HCT116 (cell line): ENCODE results near the gene CGNL1. TPM values are rescaled to one million over a fixed set of nuclear protein-coding genes. Genes with fewer than 3 reads are reported as not detected.

ENCODE experiments used
- ATAC-seq: fragments of 200-7000 bp; cut with Tn5 transposase; 2 replicates; pipeline ENCODE4 v1.9.1; 2020; ENCODE audit warnings: mild to moderate bottlenecking, moderate library complexity
- BruUV-seq: library from RNA; stranded (reverse); fragments of 400-500 nt; replicated peaks from 2 replicates; lab custom pipeline; 2021; lab: Mats Ljungman, UMichigan
- CTCF ChIA-PET: fragments of 300-600 bp; sonication (Branson Sonifier 250); formaldehyde crosslinking; loops from one replicate; lab custom pipeline; 2021; ENCODE audit warnings: antibody characterized with exemption; lab: Charles Lee
- POLR2A ChIA-PET: fragments of 300-600, 350-600 bp; sonication (Branson Sonifier 250); formaldehyde crosslinking; loops from one replicate; lab custom pipeline; 2021; ENCODE audit warnings: antibody characterized with exemption; lab: Charles Lee
- RAD21 ChIA-PET, 2 experiments: fragments of 300-600 bp; sonication (Branson Sonifier 250); formaldehyde crosslinking; loops; one replicate each; lab custom pipeline; 2023; ENCODE audit warnings: low total read pairs in 2 of 2; ENCODE audit not compliant: uncharacterized antibody in 2 of 2, unreplicated experiment in 2 of 2, low non-redundant PET in 1 of 2; lab: Charles Lee
- DNase-seq: peaks from one replicate; pipeline ENCODE4 v3.0.0-alpha.2; 2010; ENCODE audit warnings: low read depth, low spot score
- H2AFZ ChIP-seq: fragments of 200-600 bp; shearing (Covaris generic), sonication (generic); 2 replicates; pipeline ENCODE4 v1.6.1; 2017; ENCODE audit warnings: low read depth, mixed run types, mixed read lengths, antibody characterized with exemption, low read length; ENCODE audit not compliant: poor library complexity, severe bottlenecking
- H3K27ac ChIP-seq: 2 replicates; pipeline ENCODE4 v1.5.1; 2012; ENCODE audit warnings: low read depth, low read length
- H3K27me3 ChIP-seq: fragments of 200-600 bp; sonication (generic); 2 replicates; pipeline ENCODE4 v1.6.1; 2016; ENCODE audit warnings: mixed run types, low read length, mixed read lengths; ENCODE audit not compliant: insufficient read depth
- H3K36me3 ChIP-seq, 2 experiments: fragments of 200-500 bp in 1 of 2; fragments of 200-600 bp in 1 of 2; sonication (Bioruptor generic) in 1 of 2; sonication (generic) in 1 of 2; 2 replicates each; pipeline versions ENCODE4 v1.5.1 to v1.6.1; 2014 to 2016; ENCODE audit warnings: low read length in 2 of 2, inconsistent platforms in 1 of 2, mixed read lengths in 1 of 2, mixed run types in 1 of 2; ENCODE audit not compliant: insufficient read depth in 2 of 2, control insufficient read depth in 1 of 2
- H3K4me1 ChIP-seq, 2 experiments: fragments of 200-600 bp in 1 of 2; sonication (generic) in 1 of 2; 2 replicates each; pipeline versions ENCODE4 v1.5.1 to v1.6.1; 2012 to 2017; ENCODE audit warnings: low read length in 2 of 2, inconsistent platforms in 1 of 2, mild to moderate bottlenecking in 1 of 2, mixed read lengths in 1 of 2, mixed run types in 1 of 2, moderate library complexity in 1 of 2; ENCODE audit not compliant: insufficient read depth in 2 of 2, control insufficient read depth in 1 of 2
- H3K4me2 ChIP-seq: fragments of 200-600 bp; sonication (generic); 2 replicates; pipeline ENCODE4 v1.6.1; 2017; ENCODE audit warnings: mixed run types, low read length, mixed read lengths
- H3K4me3 ChIP-seq, 2 experiments: fragments of 200-600 bp in 1 of 2; sonication (generic) in 1 of 2; replicated peaks in 1 of 2; 2 replicates each; pipeline ENCODE4 v1.5.1; 2011 to 2016; ENCODE audit warnings: low read length in 2 of 2, control low read depth in 1 of 2, low read depth in 1 of 2, mild to moderate bottlenecking in 1 of 2, mixed read lengths in 1 of 2, mixed run types in 1 of 2
- H3K79me2 ChIP-seq: fragments of 200-600 bp; sonication (generic); 2 replicates; pipeline ENCODE4 v1.6.1; 2017; ENCODE audit warnings: mild to moderate bottlenecking, mixed run types, low read length, moderate library complexity, mixed read lengths; ENCODE audit not compliant: insufficient read depth
- H3K9ac ChIP-seq: fragments of 200-600 bp; sonication (generic); 2 replicates; pipeline ENCODE4 v1.6.1; 2016; ENCODE audit warnings: low read length, mixed read lengths
- H3K9me2 ChIP-seq: fragments of 200-600 bp; sonication (generic), shearing (Covaris generic); 2 replicates; pipeline ENCODE4 v1.6.1; 2017; ENCODE audit warnings: mixed run types, mild to moderate bottlenecking, moderate library complexity; ENCODE audit not compliant: insufficient read depth
- H3K9me3 ChIP-seq, 2 experiments: fragments of 200-500 bp in 1 of 2; fragments of 200-600 bp in 1 of 2; sonication (Bioruptor generic) in 1 of 2; sonication (generic) in 1 of 2; 2 replicates each; pipeline ENCODE4 v1.6.1; 2014 to 2017; ENCODE audit warnings: low read length in 2 of 2, mixed read lengths in 2 of 2, inconsistent platforms in 1 of 2, low read depth in 1 of 2, mild to moderate bottlenecking in 1 of 2, mixed run types in 1 of 2, moderate library complexity in 1 of 2; ENCODE audit not compliant: control insufficient read depth in 1 of 2, insufficient read depth in 1 of 2
- H4K20me1 ChIP-seq: fragments of 200-600 bp; sonication (generic), shearing (Covaris generic); 2 replicates; pipeline ENCODE4 v1.6.1; 2017; ENCODE audit warnings: mixed run types, mild to moderate bottlenecking, moderate library complexity; ENCODE audit not compliant: insufficient read depth
- JUND ChIP-seq: IDR thresholded peaks from 2 replicates; pipeline ENCODE4 v1.6.1; 2012
- SRF ChIP-seq: IDR thresholded peaks from 2 replicates; pipeline ENCODE4 v1.6.1; 2012; ENCODE audit warnings: low read depth
- TCF7L2 ChIP-seq: IDR thresholded peaks from 2 replicates; pipeline ENCODE4 v1.7.0; 2011; ENCODE audit warnings: borderline replicate concordance, inconsistent platforms; ENCODE audit not compliant: insufficient read depth, insufficient read length; ENCODE audit errors: extremely low read depth
- intact Hi-C: fragments of 100-400 bp; cut with micrococcal nuclease; formaldehyde crosslinking; loops from 2 replicates; pipeline ENCODE4 v1.10.0; 2022
- total RNA-seq: library from RNA; stranded (reverse); gene quantifications from one replicate; pipeline ENCODE4 v1.2.1, GENCODE V29; 2021; ENCODE audit not compliant: unreplicated experiment
- TF ChIP-seq, protein P1 (sequence below): IDR thresholded peaks from 2 replicates; pipeline ENCODE4 v1.6.1; 2011; ENCODE audit warnings: mild to moderate bottlenecking, low read length, moderate library complexity; ENCODE audit not compliant: insufficient replicate concordance; ENCODE audit errors: extremely low read depth

Gene CGNL1
- total RNA-seq, 1 experiment from 2014 or later, result 2.2 TPM

DNA sequence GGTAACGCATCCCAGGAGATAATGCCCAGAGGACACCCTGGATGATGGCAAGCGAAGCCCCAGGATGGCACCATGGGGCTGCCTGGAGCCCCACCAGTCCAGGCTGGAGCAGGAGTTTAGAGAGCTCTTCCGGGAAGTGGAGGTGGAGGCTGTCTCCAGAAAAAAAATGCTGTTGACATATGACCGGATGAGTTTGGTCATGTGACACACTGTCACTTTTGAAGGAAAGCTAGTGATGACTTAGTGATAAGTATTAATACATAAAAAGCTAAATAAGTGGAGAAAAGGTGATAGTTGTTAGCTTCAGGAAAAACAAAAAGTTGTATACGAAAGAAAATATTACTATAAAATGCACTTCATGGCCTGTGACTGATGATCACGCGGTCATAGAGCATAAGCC, 195.4 kb downstream of the CGNL1 start (continued):
- TF ChIP-seq, protein P1, sequence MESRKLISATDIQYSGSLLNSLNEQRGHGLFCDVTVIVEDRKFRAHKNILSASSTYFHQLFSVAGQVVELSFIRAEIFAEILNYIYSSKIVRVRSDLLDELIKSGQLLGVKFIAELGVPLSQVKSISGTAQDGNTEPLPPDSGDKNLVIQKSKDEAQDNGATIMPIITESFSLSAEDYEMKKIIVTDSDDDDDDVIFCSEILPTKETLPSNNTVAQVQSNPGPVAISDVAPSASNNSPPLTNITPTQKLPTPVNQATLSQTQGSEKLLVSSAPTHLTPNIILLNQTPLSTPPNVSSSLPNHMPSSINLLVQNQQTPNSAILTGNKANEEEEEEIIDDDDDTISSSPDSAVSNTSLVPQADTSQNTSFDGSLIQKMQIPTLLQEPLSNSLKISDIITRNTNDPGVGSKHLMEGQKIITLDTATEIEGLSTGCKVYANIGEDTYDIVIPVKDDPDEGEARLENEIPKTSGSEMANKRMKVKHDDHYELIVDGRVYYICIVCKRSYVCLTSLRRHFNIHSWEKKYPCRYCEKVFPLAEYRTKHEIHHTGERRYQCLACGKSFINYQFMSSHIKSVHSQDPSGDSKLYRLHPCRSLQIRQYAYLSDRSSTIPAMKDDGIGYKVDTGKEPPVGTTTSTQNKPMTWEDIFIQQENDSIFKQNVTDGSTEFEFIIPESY, result no peak
- TF ChIP-seq, all 23 proteins: peak for 0

DNA sequence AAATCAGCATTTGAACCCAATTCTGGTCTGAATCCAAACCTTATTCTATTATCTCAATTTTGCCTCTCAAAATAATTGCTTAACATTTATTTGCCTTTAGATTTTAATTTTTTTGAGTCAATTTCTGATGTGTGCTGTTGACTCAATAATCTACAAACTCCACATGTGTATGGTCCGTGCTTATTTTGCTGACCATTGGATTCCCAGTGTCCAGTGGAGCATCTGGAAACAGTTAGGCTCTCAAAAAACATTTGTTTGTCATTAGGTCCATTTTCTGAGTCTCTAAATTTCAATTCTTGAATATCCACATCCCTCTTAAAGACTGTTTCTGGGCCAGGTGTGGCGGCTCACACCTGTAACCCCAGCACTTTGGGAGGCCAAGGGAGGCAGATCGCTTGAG, 196.2 kb downstream of the CGNL1 start:
- CTCF ChIA-PET, result interaction anchor here (2.1 kb wide), 1 partner anchor 498 kb away, joined by 6 read pairs; no protein-coding TSS in a partner anchor
- no peak for ATAC-seq

More for the DNA sequence above, 196.2 kb downstream of the CGNL1 start:
- Histone ChIP-seq H3K9me2 (no peaks in the 10 kb centered on the region), H3K4me1 (peaks cover 0 to 16% of the 10 kb centered on the region in 2 experiments; a peak in 2 of 4 replicates), H4K20me1 (no peaks in the 10 kb centered on the region), H3K36me3 (no peaks in the 10 kb centered on the region), H3K9ac (no peak overlapping the region), H3K27me3 (no peaks in the 10 kb centered on the region), H3K27ac (no peak overlapping the region), H3K4me2 (no peak overlapping the region), H3K9me3 (no peaks in the 10 kb centered on the region), H2AFZ (no peak overlapping the region), H3K4me3 (no peak overlapping the region), H3K79me2 (no peaks in the 10 kb centered on the region)
- BruUV-seq, result no TSS peak
- RAD21 ChIA-PET, result no interaction called here
- intact Hi-C loops, result no loop called here
- TF ChIP-seq SRF, result no peak
- TF ChIP-seq, protein P1, result no peak
- no peak for TF ChIP-seq TCF7L2
- TF ChIP-seq JUND, result no peak
- POLR2A ChIA-PET, result no interaction called here
- DNase-seq, result no peak
